ENCODE data around the gene MAP2K4.

- TF ChIP-seq, protein P1, sequence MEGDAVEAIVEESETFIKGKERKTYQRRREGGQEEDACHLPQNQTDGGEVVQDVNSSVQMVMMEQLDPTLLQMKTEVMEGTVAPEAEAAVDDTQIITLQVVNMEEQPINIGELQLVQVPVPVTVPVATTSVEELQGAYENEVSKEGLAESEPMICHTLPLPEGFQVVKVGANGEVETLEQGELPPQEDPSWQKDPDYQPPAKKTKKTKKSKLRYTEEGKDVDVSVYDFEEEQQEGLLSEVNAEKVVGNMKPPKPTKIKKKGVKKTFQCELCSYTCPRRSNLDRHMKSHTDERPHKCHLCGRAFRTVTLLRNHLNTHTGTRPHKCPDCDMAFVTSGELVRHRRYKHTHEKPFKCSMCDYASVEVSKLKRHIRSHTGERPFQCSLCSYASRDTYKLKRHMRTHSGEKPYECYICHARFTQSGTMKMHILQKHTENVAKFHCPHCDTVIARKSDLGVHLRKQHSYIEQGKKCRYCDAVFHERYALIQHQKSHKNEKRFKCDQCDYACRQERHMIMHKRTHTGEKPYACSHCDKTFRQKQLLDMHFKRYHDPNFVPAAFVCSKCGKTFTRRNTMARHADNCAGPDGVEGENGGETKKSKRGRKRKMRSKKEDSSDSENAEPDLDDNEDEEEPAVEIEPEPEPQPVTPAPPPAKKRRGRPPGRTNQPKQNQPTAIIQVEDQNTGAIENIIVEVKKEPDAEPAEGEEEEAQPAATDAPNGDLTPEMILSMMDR (IDR thresholded peaks at IDR 0.05; ENCODE audit: low read depth, low read length, poor library complexity, severe bottlenecking): peak; percentile 55
- no peak for TF ChIP-seq EZH2phosphoT487 (IDR thresholded peaks at IDR 0.05; ENCODE audit: borderline replicate concordance, low read length)
These were observed 33.7 kb upstream of the MAP2K4 start for GRCh38 chr17:11986942-11987329.
